GM19372 (cell line): ENCODE measurements around the gene HEMGN.
"Not testable (repeated sequence)": the region's sequence is repeated elsewhere in the genome, so short reads cannot be mapped to it uniquely, and the experiment has no call there.

Experiments
- ATAC-seq: cut with Tn5 transposase; IDR thresholded peaks from one replicate; pipeline ENCODE4 v1.9.1; 2021; ENCODE audit warnings: mild to moderate bottlenecking, low read depth, moderate library complexity; ENCODE audit not compliant: unreplicated experiment

Gene HEMGN

GRCh38 chr9:97964901-97965300 lies 26.9 kb upstream of the HEMGN start:
- no peak for ATAC-seq

- no peak for ATAC-seq
These were observed 25.3 kb upstream of the HEMGN start for GRCh38 chr9:97963232-97963631.

- ATAC-seq: no peak
These were observed 24.6 kb upstream of the HEMGN start for GRCh38 chr9:97962575-97962974.

- no peak for ATAC-seq
These were observed 24.2 kb upstream of the HEMGN start for GRCh38 chr9:97962136-97962535.

GRCh38 chr9:97961361-97961760 lies 23.4 kb upstream of the HEMGN start:
- ATAC-seq: no peak

GRCh38 chr9:97960678-97961328 lies 22.8 kb upstream of the HEMGN start:
- ATAC-seq: not testable (repeated sequence)

GRCh38 chr9:97959585-97959984 lies 21.6 kb upstream of the HEMGN start:
- no peak for ATAC-seq

- no peak for ATAC-seq
These were observed 21.0 kb upstream of the HEMGN start for GRCh38 chr9:97958812-97959511.

- ATAC-seq: no peak
These were observed 18.4 kb upstream of the HEMGN start for GRCh38 chr9:97956331-97956730.

GRCh38 chr9:97954550-97954989 lies 16.6 kb upstream of the HEMGN start:
- no peak for ATAC-seq

GRCh38 chr9:97950873-97951272 lies 12.9 kb upstream of the HEMGN start:
- ATAC-seq: not testable (repeated sequence)

GRCh38 chr9:97947094-97947493 lies 9.1 kb upstream of the HEMGN start:
- not testable (repeated sequence) for ATAC-seq

- ATAC-seq: not testable (repeated sequence)
These were observed 7.5 kb upstream of the HEMGN start for GRCh38 chr9:97945470-97945869.

- ATAC-seq: no peak
These were observed 6.6 kb upstream of the HEMGN start for GRCh38 chr9:97944612-97945011.

GRCh38 chr9:97943308-97943855 lies 5.4 kb upstream of the HEMGN start:
- no peak for ATAC-seq

GRCh38 chr9:97941323-97941722 lies 3.4 kb upstream of the HEMGN start:
- no peak for ATAC-seq

- ATAC-seq: no peak
These were observed 2.8 kb upstream of the HEMGN start for GRCh38 chr9:97940741-97941140.

GRCh38 chr9:97940233-97940632 lies 2.3 kb upstream of the HEMGN start:
- no peak for ATAC-seq

GRCh38 chr9:97936998-97937397 lies 974 bp downstream of the HEMGN start:
- ATAC-seq: no peak

GRCh38 chr9:97935276-97935675 lies 2.7 kb downstream of the HEMGN start:
- no peak for ATAC-seq

GRCh38 chr9:97934321-97935115 lies 3.5 kb downstream of the HEMGN start:
- ATAC-seq: no peak
